Skeletal muscle satellite cell (primary cell): ENCODE results near the gene NR4A2.

ENCODE experiments used
- H3K27me3 ChIP-seq: 2 replicates; pipeline ENCODE4 v1.7.0; 2013; ENCODE audit warnings: low read length; ENCODE audit not compliant: control insufficient read depth, insufficient read depth
- H3K36me3 ChIP-seq: 2 replicates; pipeline ENCODE4 v1.7.0; 2013; ENCODE audit warnings: mild to moderate bottlenecking, control low read depth, low read length; ENCODE audit not compliant: insufficient read depth
- H3K4me1 ChIP-seq: 2 replicates; pipeline ENCODE4 v1.7.0; 2013; ENCODE audit warnings: low read length; ENCODE audit not compliant: control insufficient read depth, insufficient read depth
- H3K4me2 ChIP-seq: 2 replicates; pipeline ENCODE4 v1.7.0; 2013; ENCODE audit warnings: mild to moderate bottlenecking, low read length
- H3K4me3 ChIP-seq: 2 replicates; pipeline ENCODE4 v1.7.0; 2013; ENCODE audit warnings: low read length
- H3K9ac ChIP-seq: 2 replicates; pipeline ENCODE4 v1.7.0; 2013; ENCODE audit warnings: mild to moderate bottlenecking, low read depth, low read length, moderate library complexity
- H3K9me3 ChIP-seq: replicated peaks from 2 replicates; pipeline ENCODE4 v1.7.0; 2013; ENCODE audit warnings: mild to moderate bottlenecking, control low read depth, low read length

NR4A2 gene

DNA sequence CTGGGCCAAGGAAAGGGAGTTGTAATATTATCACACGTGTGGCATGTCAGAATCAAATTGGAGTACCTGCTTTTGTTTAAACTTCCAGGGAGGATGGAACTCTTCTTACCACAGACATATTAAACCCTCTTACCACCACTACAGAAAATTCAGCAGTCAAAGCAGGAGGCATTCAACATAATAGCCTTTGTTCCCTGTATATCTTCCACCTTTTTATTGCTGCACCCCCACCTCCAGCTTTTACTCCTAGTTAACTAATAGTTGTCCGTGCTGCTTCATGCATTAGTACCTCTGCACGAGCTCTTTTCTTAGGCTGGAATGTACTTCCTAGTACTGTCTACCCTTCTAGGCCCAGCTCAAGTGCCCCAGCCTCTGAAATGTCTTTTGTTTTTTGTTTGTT lies 14.9 kb upstream of the NR4A2 start:
- Histone ChIP-seq H3K4me3 (no peak overlapping the region), H3K4me1 (peaks cover 6% of the 10 kb centered on the region), H3K36me3 (no peaks in the 10 kb centered on the region), H3K9me3 (no peaks in the 10 kb centered on the region), H3K27me3 (no peaks in the 10 kb centered on the region), H3K9ac (no peak overlapping the region), H3K4me2 (no peak overlapping the region)

DNA sequence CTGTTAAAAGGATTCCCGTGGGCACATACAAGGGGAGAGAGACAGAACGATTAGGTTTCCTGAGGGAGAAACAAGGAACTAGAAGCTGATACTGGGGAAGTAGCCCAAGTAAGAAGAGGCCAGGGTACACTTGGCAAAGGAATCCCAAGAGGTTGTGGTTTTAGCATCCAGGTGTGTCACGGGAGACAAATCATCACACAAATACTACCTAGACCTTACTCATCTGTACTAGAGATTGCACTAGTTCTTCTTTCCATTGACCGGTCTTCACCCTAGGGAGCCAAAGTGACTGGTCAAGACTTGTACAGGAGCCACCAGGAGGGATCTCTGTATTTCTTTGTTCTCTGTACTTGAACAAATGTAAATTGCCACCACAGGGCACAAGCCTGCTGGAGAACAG lies 14.2 kb upstream of the NR4A2 start:
- H3K4me1 ChIP-seq, result peaks cover 6% of the 10 kb centered on the region
- no peak overlapping the region for H3K9ac ChIP-seq
- H3K4me2 ChIP-seq, result no peak overlapping the region
- H3K27me3 ChIP-seq, result no peaks in the 10 kb centered on the region
- H3K4me3 ChIP-seq, result no peak overlapping the region
- no peaks in the 10 kb centered on the region for H3K9me3 ChIP-seq
- H3K36me3 ChIP-seq, result no peaks in the 10 kb centered on the region

DNA sequence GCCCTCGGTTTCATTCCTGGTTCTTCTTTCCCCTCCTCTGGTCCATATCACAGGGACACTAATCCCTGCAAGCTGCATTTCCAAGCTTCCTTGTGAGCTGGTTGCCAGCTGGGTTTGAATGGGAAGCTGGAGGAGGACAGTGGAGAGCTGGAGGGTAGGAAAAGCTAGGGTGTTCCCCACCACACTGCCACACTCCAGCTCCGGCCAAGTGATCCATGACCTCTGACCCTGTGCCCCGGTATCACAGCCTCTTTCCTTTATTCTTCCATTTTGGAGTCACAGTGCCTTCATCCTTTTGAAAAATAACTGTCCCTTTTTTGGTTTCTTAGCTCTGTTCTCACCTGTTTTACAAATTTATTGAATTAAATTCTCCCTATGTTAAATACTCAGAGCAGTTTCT lies 13.1 kb upstream of the NR4A2 start:
- Histone ChIP-seq H3K9ac (no peak overlapping the region), H3K4me3 (no peak overlapping the region), H3K9me3 (no peaks in the 10 kb centered on the region)

DNA sequence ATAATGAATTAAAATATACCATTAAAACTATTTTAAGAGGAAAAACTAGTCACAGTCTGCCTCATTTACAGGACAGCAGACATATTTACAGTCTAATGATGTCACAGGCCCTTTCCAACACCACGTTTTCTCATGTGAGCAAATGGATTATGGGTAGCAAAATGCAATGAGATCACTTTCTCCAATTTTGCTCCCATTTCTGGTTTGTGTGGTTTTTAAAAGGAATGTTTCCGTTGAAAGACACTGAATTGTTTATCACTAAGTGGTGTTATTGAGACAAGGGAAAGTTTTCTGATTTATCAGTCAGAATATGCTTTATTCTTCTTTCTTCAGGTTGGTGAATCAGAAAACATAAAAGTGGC lies 11.4 kb upstream of the NR4A2 start:
- Histone ChIP-seq H3K4me1 (peaks cover 16% of the 10 kb centered on the region), H3K9me3 (no peaks in the 10 kb centered on the region), H3K4me3 (no peak overlapping the region), H3K4me2 (no peak overlapping the region), H3K36me3 (no peaks in the 10 kb centered on the region), H3K9ac (no peak overlapping the region), H3K27me3 (no peaks in the 10 kb centered on the region)

More for the DNA sequence above, 13.1 kb upstream of the NR4A2 start:
- peaks cover 14% of the 10 kb centered on the region for H3K4me1 ChIP-seq
- H3K36me3 ChIP-seq, result no peaks in the 10 kb centered on the region
- H3K27me3 ChIP-seq, result no peaks in the 10 kb centered on the region
- no peak overlapping the region for H3K4me2 ChIP-seq

DNA sequence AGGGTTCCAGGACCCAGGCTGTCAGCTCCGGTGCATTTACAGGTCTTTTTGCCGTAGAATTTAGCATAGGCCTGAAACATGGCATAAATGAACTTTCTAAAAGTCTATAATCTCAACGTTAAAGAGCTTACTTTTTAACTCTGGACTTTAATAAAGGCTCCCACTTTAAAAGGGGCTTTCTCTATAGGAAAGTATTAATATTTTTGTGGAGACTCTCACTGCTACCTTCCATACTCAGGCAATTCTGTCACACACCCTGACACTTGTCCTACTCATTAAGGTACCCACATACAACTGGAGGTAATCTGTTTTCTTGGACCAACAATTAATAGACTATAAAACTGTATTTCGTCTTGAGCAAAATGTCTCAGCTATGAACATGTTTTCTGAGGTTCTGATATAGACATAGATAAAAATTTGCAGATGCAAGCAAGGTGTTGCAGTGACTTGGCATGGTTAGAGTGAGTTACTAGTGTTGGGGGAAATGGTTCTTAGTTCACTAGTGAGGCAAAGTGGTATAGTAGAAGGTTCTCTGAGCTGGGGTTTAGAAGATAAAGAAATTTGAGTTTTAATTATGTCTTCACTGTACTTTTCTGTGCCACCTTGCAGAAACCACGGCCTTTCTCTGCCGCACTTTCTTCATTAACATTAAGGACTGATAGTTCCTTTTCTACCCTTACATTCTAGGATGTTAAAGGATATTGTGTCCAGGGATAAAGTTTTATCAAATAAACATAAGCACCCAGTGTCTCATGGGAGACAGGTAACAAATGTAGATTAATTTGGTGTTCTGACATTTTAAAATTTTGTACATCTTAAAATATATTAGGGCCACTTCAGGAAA lies 10.8 kb upstream of the NR4A2 start:
- H3K9me3 ChIP-seq, result no peaks in the 10 kb centered on the region
- no peaks in the 10 kb centered on the region for H3K36me3 ChIP-seq
- H3K4me1 ChIP-seq, result peaks cover 16% of the 10 kb centered on the region
- H3K4me3 ChIP-seq, result peak overlapping the region; percentile 94
- peak overlapping the region; percentile 97 for H3K9ac ChIP-seq
- H3K4me2 ChIP-seq, result peak overlapping the region; percentile 93
- no peaks in the 10 kb centered on the region for H3K27me3 ChIP-seq

DNA sequence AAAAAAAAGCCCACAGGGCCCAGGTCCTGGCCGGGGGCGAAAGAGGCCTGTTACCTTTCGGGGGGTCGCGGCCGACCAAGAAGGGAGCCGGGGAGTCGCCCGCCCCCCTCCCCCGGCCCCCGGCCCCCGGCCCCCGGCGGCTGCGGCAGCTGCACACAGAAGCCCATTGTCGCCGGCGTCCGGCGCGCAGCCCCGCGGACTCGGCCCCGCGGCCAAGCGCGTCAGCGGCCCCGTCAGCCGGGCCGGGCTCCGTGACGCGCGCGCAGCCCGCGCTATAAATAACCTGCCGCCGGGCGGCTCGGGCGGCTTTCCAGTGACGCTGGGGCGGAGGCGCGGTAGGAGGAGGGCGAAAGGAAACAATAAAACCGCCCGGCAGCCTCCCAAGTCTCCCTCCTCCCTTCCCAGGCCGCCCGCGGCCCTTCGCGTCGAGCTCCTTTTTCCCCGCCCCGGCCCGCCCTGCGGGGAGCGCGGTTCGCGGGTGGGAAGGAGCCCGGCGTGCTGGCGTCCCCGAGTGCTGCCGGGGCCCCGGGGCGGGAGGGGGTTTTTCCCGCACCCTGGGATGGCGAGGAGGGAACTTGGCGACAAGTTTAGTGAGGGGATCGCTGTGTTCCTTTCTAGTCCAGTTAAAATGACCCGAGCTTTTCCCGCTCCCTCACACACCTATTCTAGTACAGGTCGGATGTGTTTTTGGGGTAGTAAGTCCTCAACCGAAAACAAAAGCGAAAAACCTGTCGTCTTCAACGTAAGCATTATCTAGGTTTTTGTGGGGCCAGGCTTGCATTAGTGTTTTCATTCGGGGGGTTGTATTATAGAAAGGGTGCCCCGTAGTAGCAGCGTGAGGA lies 10.0 kb upstream of the NR4A2 start:
- Histone ChIP-seq H3K36me3 (no peaks in the 10 kb centered on the region), H3K9ac (peak overlapping the region; percentile 100), H3K9me3 (no peaks in the 10 kb centered on the region), H3K4me1 (peaks cover 16% of the 10 kb centered on the region), H3K4me2 (peak overlapping the region; percentile 95), H3K27me3 (no peaks in the 10 kb centered on the region), H3K4me3 (peak overlapping the region; percentile 94)

DNA sequence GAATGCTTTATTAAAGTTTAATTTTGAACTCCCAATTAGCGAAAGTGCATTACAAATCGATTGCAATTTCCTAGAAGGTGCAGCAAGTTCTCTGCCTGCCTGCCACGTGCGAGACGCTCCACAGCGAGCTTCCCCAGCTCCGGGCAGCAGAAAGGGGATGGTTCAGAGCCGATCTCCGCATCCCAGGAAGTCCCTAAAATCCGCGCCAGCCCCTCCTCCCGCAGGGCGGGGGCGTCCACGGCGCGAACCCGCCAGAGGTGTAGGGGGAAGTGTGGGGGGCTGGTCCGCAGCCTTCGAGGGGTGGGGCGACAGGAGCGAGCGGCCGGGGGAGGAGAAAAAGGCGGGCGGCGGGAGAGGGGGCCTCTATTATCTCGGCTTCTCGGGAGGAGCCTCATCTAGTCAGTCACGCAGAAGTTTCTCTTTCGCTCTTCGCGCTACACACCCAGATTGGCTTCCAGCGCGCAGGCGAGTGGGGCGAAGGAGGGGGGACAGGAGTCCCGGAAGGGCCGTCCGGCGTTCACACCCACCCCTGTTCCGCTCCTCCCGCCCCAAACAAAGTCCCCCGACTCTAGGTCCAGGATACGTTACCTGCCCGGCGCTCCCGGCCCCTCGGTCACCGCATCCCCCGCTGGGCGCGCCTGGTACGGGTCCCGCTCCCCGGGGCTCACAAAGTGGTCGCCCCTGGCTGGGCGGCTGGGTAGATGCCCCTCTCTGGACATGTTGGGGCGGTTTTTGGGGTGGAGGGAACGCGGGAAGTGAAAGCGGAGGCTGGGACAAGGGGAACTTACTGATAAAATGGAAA lies 9.1 kb upstream of the NR4A2 start:
- no peaks in the 10 kb centered on the region for H3K9me3 ChIP-seq
- H3K36me3 ChIP-seq, result no peaks in the 10 kb centered on the region
- H3K4me1 ChIP-seq, result peaks cover 16% of the 10 kb centered on the region
- H3K9ac ChIP-seq, result peak overlapping the region; percentile 100
- no peaks in the 10 kb centered on the region for H3K27me3 ChIP-seq
- peak overlapping the region; percentile 95 for H3K4me2 ChIP-seq
- H3K4me3 ChIP-seq, result peak overlapping the region; percentile 94

DNA sequence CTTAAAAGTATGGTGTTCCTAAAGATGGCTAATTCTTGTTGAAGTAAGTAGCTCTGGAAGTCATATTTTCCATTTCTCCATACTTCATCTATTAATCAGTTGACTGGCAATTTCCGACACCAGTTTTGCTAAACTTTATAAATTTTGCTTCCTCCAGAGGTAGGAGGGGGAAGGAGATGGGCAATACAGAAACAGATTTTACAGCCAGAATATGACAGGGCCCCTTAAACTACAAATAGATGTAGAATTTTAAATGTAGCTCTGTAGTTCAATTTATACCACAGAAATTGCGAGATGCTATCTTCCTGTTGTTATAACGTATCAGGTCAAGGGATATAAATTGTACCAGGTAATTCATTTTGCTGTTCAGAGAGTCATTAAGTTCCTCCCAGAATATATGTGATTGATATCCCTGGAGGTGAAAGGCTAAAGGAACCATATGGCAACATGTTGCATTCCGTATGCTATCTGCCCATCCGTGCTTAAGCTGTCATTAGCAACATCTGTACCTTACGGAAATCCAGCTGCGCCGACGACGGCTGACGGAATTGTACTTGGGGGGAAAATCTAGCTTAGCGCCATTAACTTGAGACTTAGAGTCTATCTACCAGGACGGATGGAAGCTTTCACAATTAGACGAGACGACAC lies 8.4 kb upstream of the NR4A2 start:
- H3K4me2 ChIP-seq, result peak overlapping the region; percentile 95
- peak overlapping the region; percentile 100 for H3K9ac ChIP-seq
- H3K36me3 ChIP-seq, result no peaks in the 10 kb centered on the region
- peak overlapping the region; percentile 94 for H3K4me3 ChIP-seq
- H3K9me3 ChIP-seq, result no peaks in the 10 kb centered on the region
- H3K27me3 ChIP-seq, result no peaks in the 10 kb centered on the region
- H3K4me1 ChIP-seq, result peaks cover 16% of the 10 kb centered on the region

DNA sequence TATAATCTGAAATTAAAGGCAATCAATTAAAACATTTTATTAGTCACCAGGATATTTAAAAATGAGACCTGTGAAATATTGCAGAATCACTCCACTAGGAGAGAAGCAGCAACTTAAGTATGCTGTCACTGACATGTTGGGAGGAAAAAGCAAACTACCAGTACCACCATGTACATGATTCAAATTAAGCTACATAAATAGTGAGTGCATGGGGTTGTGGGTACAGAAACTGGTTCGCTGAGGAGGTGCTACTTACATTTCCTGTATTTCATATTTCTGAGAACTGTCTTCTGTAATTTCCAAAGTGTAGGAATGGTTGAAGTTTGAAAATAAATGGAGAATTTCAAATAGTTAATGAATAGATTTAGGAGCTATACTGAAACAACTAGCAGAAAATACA lies 7.9 kb upstream of the NR4A2 start:
- Histone ChIP-seq H3K27me3 (no peaks in the 10 kb centered on the region), H3K4me2 (peak overlapping the region; percentile 95), H3K9ac (peak overlapping the region; percentile 100), H3K4me1 (peaks cover 16% of the 10 kb centered on the region), H3K4me3 (no peak overlapping the region), H3K9me3 (no peaks in the 10 kb centered on the region), H3K36me3 (no peaks in the 10 kb centered on the region)

DNA sequence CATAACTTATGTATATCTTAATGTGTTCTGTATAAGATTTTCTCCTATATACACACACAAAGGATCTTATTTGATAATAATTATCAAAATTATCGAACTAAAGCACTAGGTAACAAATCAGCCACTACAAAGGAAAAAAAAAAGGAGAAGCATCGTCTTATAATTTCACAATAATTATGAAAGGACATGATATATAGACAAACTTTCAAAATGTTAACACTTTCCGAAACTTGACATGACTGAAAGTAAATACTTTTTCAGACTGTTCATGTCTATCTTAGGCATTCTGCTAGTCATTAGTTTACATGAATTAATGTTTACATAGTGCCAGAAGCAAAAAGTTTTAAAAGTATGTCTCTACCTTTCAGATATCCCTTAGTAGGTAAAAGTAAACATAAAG lies 7.3 kb upstream of the NR4A2 start:
- H3K9ac ChIP-seq, result no peak overlapping the region
- H3K4me1 ChIP-seq, result peaks cover 19% of the 10 kb centered on the region
- H3K27me3 ChIP-seq, result no peaks in the 10 kb centered on the region
- H3K4me2 ChIP-seq, result no peak overlapping the region
- no peak overlapping the region for H3K4me3 ChIP-seq
- H3K36me3 ChIP-seq, result no peaks in the 10 kb centered on the region
- H3K9me3 ChIP-seq, result no peaks in the 10 kb centered on the region
